ENCODE results near the gene KLK8. TPM values are rescaled to one million over a fixed set of nuclear protein-coding genes. Genes with fewer than 3 reads are reported as not detected.

KLK8 gene
- total RNA-seq, 1 donor from 2014 or later, result 9.1 TPM

DNA sequence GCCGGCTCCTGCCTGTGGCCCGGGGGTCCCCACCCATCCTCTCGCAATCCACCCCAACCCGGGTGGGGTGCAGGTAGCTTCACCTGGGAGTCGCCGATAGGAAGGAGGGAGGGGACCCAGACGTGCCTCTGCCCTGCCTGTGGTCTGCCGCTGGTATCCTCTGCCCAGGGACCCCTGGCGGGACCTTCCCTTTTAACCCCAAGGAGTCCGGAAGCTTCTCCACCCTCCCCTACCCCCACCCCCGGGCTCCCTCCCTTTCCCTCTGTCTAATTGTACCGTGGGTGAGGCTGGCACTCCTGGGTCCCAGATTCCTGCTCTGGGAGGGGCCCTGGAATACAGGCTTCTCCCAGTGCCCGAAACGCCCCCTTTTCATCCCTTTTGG is 18.1 kb upstream of the KLK8 start, which contains the start of gene KLK10:
Gene KLK10, minus strand, starts transcription at position 166 of the 382 bp plus-strand sequence. CDS start 579 bp downstream, outside the sequence.
- no peak within 1 kb of the TSS for H3K4me3 ChIP-seq (ENCODE audit: low read depth, low read length)
- DNase-seq (ENCODE audit: low read depth), result no peak
- TF ChIP-seq, protein P1, sequence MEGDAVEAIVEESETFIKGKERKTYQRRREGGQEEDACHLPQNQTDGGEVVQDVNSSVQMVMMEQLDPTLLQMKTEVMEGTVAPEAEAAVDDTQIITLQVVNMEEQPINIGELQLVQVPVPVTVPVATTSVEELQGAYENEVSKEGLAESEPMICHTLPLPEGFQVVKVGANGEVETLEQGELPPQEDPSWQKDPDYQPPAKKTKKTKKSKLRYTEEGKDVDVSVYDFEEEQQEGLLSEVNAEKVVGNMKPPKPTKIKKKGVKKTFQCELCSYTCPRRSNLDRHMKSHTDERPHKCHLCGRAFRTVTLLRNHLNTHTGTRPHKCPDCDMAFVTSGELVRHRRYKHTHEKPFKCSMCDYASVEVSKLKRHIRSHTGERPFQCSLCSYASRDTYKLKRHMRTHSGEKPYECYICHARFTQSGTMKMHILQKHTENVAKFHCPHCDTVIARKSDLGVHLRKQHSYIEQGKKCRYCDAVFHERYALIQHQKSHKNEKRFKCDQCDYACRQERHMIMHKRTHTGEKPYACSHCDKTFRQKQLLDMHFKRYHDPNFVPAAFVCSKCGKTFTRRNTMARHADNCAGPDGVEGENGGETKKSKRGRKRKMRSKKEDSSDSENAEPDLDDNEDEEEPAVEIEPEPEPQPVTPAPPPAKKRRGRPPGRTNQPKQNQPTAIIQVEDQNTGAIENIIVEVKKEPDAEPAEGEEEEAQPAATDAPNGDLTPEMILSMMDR (conservative IDR thresholded peaks at IDR 0.05; ENCODE audit: low read depth, low read length), result no peak

DNA sequence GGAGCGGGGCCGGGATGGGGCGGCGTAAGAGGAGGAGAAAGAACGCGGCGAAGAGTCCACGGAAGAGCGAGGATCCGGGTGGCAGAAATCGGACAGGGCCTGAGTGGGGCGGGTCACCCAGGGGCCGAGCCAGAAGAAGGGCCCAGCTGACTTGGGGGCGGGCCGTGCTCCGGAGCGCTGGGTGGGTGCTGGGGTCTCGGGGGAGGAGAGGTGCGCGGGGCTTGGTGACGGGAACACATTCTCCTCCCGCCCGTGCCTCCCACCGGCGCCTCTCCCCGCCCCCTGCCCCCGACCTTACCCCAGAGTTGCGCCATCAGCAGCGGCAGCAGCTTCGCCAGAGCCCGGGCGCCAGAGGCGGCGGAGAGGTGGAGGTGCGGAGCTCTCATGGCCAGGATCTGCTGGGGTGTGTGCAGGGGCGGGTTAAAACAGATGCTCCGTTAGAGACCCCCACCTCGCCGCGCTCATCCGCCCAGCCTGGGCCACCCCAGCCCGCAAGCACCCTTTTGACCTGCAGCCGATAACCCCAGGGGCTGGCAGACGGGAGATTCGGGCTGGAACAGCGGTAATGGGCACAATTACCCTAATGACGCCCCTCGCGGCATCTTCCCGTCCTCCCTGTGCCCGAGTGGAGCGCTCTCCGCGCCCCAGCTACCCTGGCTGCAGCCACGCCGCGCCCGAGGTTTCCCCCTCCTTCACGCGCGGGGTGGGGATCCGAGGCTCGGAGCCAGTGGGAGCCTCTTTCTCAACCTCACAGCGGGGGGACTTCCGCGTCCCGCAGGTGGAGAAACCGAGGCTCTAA is 17.5 kb upstream of the KLK8 start:
- no peak for DNase-seq (ENCODE audit: low read depth)
- no peak overlapping the region for H3K4me3 ChIP-seq (ENCODE audit: low read depth, low read length)
- TF ChIP-seq, protein P1 (conservative IDR thresholded peaks at IDR 0.05; ENCODE audit: low read depth, low read length), result no peak

DNA sequence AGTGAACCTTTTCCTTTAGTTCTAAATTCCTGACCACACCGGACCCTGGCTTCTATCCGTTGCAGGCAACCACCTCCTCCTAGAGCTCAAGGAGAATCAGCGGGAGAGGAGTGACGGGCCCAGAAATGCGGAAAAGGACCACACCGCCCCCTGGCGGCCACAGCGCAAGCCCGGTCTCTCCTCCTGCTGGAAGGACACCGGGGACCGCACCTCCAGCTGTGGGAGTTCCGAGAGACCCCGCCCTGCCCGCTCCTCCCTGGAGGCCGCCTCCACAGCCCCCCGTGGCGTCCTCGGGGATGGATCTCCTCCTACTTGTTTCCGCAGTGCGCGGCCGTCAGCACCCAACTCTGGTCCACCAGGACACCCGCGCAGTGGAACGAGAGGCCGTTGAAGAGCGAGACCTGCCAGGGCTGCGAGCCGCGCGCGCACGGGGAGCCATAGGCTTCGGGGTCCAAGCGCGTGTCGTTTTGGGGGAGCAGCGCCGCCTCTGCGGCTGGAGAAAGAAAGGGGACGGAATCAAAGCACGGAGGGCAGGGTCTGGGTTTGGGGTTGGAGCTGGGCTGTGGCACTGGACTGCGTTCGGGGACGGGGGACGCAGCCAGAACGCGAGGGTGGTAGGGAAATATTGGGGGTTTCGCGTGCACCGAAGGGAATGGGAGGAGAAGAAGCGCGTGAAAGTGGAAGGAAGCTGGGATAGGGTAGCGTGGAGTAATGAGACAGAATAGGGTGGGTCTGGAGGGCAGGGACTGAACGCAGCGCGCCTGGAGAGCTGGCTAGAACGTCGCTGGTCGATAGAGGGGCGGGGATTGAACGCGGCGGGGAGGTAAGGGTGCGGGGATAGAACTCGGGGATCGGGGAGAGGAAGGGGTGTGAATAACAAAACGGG is 15.6 kb upstream of the KLK8 start:
- no peak overlapping the region for H3K4me3 ChIP-seq (ENCODE audit: low read depth, low read length)
- no peak for DNase-seq (ENCODE audit: low read depth)
- TF ChIP-seq, protein P1 (conservative IDR thresholded peaks at IDR 0.05; ENCODE audit: low read depth, low read length), result peak; percentile 75

DNA sequence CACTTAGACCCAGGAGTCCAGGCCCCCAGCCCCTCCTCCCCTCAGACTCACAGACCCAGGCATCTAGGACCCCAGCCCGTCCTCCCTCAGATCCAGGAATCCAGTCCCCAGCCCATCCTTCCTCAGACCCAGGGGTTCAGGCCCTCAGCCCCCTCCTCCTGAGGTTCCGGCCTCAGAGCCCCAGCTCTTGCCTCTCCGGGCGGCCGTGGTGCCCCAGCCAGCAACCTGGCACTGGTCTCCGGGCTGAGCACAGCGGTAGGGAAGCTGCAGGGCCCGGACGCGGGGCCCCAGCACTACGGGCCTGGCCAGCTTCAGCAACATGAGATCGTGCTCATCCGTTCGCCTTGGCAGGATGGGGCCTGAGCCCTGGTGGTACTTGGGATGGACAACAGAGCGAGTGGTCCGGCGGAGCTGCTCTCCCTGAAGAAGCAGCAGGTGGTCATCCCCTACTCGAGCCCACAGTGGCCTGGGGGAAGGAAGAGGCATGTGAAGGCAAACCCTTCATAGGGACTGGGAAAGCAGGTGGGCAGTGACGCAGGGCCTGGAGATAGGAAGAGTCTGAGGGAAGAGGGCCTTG is 14.4 kb upstream of the KLK8 start:
- TF ChIP-seq, protein P1 (conservative IDR thresholded peaks at IDR 0.05; ENCODE audit: low read depth, low read length), result no peak
- DNase-seq (ENCODE audit: low read depth), result no peak
- no peak overlapping the region for H3K4me3 ChIP-seq (ENCODE audit: low read depth, low read length)

DNA sequence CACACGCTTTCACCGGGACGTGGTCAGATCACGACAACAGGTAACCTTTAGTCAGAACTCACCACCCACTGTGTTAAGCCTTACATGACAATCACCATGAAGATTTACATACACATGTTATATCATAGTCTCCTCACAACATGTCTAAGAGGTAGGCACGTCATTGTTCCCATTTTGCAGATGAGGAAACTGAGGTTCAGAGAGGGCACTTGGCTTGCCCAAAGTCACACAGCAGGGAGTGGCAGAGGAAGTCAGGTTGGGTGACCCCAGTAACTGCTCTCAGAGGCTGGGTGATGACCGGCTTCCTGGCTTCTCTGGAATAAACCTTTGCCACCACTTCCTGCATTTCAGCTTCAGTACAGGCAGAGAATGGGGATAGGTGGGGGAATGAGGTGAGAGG is 12.8 kb upstream of the KLK8 start:
- no peak for DNase-seq (ENCODE audit: low read depth)
- H3K4me3 ChIP-seq (ENCODE audit: low read depth, low read length), result no peak overlapping the region
- TF ChIP-seq, protein P1 (conservative IDR thresholded peaks at IDR 0.05; ENCODE audit: low read depth, low read length), result no peak

DNA sequence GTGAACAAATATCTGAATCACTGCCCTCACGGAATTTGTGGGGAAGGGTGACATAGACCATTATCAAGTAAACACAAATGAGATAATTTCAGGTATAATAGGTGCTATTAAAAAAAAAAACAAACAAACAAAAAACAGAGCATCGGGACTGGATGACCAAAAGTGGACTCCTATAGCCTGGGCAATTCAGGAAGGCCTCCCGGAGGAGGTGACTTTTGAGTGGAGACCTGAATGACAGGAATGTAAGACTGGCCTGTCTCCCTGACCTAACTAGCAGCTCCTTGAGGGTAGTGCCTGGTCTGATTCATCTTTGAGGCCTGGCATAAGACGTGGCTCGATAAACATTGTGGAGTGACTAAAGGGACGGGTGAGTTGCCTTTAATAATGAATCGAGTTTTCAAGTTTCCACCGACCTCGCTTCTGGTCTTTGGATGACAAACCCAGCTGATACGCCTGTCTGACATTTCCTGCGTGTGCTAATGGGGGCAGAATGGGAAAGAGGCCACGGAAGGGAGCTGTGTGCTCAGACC is 11.3 kb upstream of the KLK8 start:
- no peak for DNase-seq (ENCODE audit: low read depth)

More for the DNA sequence above, 11.3 kb upstream of the KLK8 start:
- TF ChIP-seq, protein P1 (conservative IDR thresholded peaks at IDR 0.05; ENCODE audit: low read depth, low read length), result no peak
- no peak overlapping the region for H3K4me3 ChIP-seq (ENCODE audit: low read depth, low read length)

Data from epithelial cell of proximal tubule (primary cell).